ENCODE data around the gene CCDC146. TPM values are rescaled to one million over a fixed set of nuclear protein-coding genes. Genes with fewer than 3 reads are reported as not detected.
A peak's percentile ranks its signal among the peaks of the same experiment; 100 is the strongest.

The CCDC146 gene
- polyA plus RNA-seq, 3 donors = 0.08 to 7.2 (median 0.40) TPM

DNA sequence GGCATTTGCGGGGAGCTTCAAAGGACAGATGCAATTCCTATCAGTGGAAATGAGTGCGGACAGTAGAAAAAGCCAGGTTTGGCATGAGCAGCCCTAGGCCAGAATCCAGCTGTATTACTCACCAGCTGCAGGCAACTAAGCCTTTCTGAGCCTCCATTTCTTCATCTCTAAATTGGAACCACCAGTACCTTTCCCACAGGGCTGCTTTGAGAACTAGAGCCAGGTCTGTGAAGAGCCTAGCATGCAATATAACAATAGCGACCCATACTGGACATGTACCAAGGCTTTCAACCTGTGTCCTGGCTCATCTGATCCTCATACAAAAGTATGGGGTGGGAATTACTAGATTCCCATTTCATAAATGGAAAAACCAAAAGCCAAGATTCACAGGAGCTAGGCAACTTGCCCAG lies 192.8 kb downstream of the CCDC146 start:
- Histone ChIP-seq H3K9ac (ENCODE audit: insufficient read depth, low read length, poor library complexity, severe bottlenecking) (no peak overlapping the region), H3K4me1 (ENCODE audit: control insufficient read depth in 1 of 2, insufficient read depth in 2 of 2, low read length in 2 of 2) (peaks cover 13 to 20% of the 10 kb centered on the region in 2 donors), H3K36me3 (replicated peaks in 1 of 2; ENCODE audit: control insufficient read depth in 1 of 2, insufficient read depth in 2 of 2, low read length in 2 of 2) (peaks cover 80 to 93% of the 10 kb centered on the region in 2 donors), H3K4me2 (replicated peaks; ENCODE audit: extremely low read depth, low read length, poor library complexity, severe bottlenecking) (no peak overlapping the region), H3K4me3 (replicated peaks in 1 of 3; ENCODE audit: low read depth in 2 of 3, low read length in 3 of 3) (no peak overlapping the region), H2AFZ (ENCODE audit: insufficient read depth, low read depth, low read length, poor library complexity, severe bottlenecking) (no peak overlapping the region), H3K27me3 (ENCODE audit: control insufficient read depth in 2 of 2, insufficient read depth in 2 of 2, low read length in 2 of 2) (no peaks in the 10 kb centered on the region), H3K27ac (ENCODE audit: low read depth in 1 of 2, low read length in 2 of 2) (no peak overlapping the region), H3K79me2 (ENCODE audit: insufficient read depth, low read length) (no peaks in the 10 kb centered on the region), H3K9me3 (replicated peaks in 1 of 2; ENCODE audit: control insufficient read depth in 1 of 2, insufficient read depth in 1 of 2, low read length in 2 of 2) (no peaks in the 10 kb centered on the region), H4K20me1 (ENCODE audit: insufficient read depth, low read length) (peaks cover 21% of the 10 kb centered on the region)
- TF ChIP-seq, protein P1, sequence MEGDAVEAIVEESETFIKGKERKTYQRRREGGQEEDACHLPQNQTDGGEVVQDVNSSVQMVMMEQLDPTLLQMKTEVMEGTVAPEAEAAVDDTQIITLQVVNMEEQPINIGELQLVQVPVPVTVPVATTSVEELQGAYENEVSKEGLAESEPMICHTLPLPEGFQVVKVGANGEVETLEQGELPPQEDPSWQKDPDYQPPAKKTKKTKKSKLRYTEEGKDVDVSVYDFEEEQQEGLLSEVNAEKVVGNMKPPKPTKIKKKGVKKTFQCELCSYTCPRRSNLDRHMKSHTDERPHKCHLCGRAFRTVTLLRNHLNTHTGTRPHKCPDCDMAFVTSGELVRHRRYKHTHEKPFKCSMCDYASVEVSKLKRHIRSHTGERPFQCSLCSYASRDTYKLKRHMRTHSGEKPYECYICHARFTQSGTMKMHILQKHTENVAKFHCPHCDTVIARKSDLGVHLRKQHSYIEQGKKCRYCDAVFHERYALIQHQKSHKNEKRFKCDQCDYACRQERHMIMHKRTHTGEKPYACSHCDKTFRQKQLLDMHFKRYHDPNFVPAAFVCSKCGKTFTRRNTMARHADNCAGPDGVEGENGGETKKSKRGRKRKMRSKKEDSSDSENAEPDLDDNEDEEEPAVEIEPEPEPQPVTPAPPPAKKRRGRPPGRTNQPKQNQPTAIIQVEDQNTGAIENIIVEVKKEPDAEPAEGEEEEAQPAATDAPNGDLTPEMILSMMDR (IDR thresholded peaks at IDR 0.05) = no peak
- no peak overlapping the region for H3K4me3 Mint-ChIP-seq
- H3K27ac Mint-ChIP-seq = no peak overlapping the region
- peaks cover 0 to 3% (median 0%) of the 10 kb centered on the region in 7 donors for H3K9me3 Mint-ChIP-seq
- H3K27me3 Mint-ChIP-seq (ENCODE audit: low read depth in 3 of 3) = peaks cover 0 to 2% (median 0%) of the 10 kb centered on the region in 3 donors
- DNase-seq = no peak
- intact Hi-C loops (cut with micrococcal nuclease) = loop anchor here in 1 of 2 donors (10.0 kb wide), 1 partner anchor 50 kb away; no protein-coding TSS in a partner anchor
- 100% methylated on average over 1 of the region's 3 CpGs for WGBS (ENCODE audit: insufficient coverage)
- peaks cover 14% of the 10 kb centered on the region for H3K4me1 Mint-ChIP-seq
- H3K36me3 Mint-ChIP-seq = peaks cover 91 to 92% of the 10 kb centered on the region in 2 donors

DNA sequence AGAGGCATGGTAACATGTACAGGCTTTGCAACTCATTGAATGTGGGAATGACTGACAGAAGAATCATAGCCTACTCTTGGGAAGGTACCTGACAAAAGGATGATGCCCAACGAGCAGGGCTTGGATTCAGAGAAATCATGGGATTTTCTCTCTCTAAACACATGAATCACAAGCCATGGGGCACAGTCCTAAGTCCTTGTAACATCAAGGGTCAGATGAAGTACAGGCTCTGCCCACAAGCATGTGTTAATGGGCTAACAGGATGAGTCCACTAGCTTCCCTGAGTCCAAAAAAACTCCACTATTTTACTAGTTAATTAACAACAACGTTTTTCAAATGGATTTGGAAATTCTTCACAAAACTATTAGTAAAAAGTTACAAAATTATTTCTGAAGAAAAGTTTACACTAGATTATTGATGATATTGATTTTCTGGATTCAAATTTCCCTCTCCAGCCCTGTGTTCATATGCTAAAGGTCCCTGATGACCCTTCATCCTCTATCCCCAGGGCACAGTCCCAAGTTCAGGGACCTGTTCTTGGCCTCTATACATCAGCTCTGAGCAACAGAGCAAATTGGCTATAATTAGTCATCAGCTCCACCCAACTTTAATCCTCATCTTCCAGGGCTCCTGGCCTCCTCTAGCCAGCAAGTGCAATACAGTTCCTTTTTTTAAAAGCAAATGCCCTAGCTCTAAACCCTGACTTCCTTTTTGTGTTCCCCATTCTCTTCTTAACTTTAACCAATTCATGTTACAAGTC lies 194.0 kb downstream of the CCDC146 start:
- Mint-ChIP-seq H3K36me3 (peaks cover 91 to 93% of the 10 kb centered on the region in 2 donors), H3K4me1 (peaks cover 10% of the 10 kb centered on the region), H3K27me3 (ENCODE audit: low read depth in 3 of 3) (peaks cover 0 to 2% (median 0%) of the 10 kb centered on the region in 3 donors), H3K4me3 (peak overlapping the region in 1 of 2 donors; percentile 60), H3K27ac (peak overlapping the region; percentile 4 to 89 (median 79)), H3K9me3 (peaks cover 0 to 3% (median 0%) of the 10 kb centered on the region in 7 donors)
- Histone ChIP-seq H3K9me3 (replicated peaks in 1 of 2; ENCODE audit: control insufficient read depth in 1 of 2, insufficient read depth in 1 of 2, low read length in 2 of 2) (no peaks in the 10 kb centered on the region), H3K4me1 (ENCODE audit: control insufficient read depth in 1 of 2, insufficient read depth in 2 of 2, low read length in 2 of 2) (peaks cover 13 to 16% of the 10 kb centered on the region in 2 donors), H3K36me3 (replicated peaks in 1 of 2; ENCODE audit: control insufficient read depth in 1 of 2, insufficient read depth in 2 of 2, low read length in 2 of 2) (peaks cover 80 to 93% of the 10 kb centered on the region in 2 donors), H4K20me1 (ENCODE audit: insufficient read depth, low read length) (peaks cover 21% of the 10 kb centered on the region), H3K4me2 (replicated peaks; ENCODE audit: extremely low read depth, low read length, poor library complexity, severe bottlenecking) (peak overlapping the region; percentile 6), H3K79me2 (ENCODE audit: insufficient read depth, low read length) (no peaks in the 10 kb centered on the region), H3K4me3 (replicated peaks in 1 of 3; ENCODE audit: low read depth in 2 of 3, low read length in 3 of 3) (no peak overlapping the region), H3K27ac (ENCODE audit: low read depth in 1 of 2, low read length in 2 of 2) (peak overlapping the region in 1 of 2 donors; percentile 51), H2AFZ (ENCODE audit: insufficient read depth, low read depth, low read length, poor library complexity, severe bottlenecking) (no peak overlapping the region), H3K9ac (ENCODE audit: insufficient read depth, low read length, poor library complexity, severe bottlenecking) (no peak overlapping the region), H3K27me3 (ENCODE audit: control insufficient read depth in 2 of 2, insufficient read depth in 2 of 2, low read length in 2 of 2) (no peaks in the 10 kb centered on the region)
- intact Hi-C loops (cut with micrococcal nuclease) = loop anchor here in 1 of 2 donors (10.0 kb wide), 1 partner anchor 52 kb away; no protein-coding TSS in a partner anchor
- TF ChIP-seq, protein P1 (IDR thresholded peaks at IDR 0.05) = no peak
- peak; percentile 65 to 81 (median 66) for DNase-seq
- WGBS (ENCODE audit: insufficient coverage) = no CpG with 5 or more reads among the region's 2 CpGs
